Glomerular visceral epithelial cell (primary cell): ENCODE measurements around the gene NT5C2.

ENCODE experiments used
- DNase-seq: peaks from one replicate; pipeline ENCODE4 v3.0.0-alpha.2; 2016; ENCODE audit errors: extremely low spot score

NT5C2 gene

GRCh38 chr10:103062854-103063590 lies 130.1 kb downstream of the NT5C2 start:
- no peak for DNase-seq

- no peak for DNase-seq
These were observed 132.5 kb downstream of the NT5C2 start for GRCh38 chr10:103060575-103060974.

GRCh38 chr10:103058034-103058433 lies 135.0 kb downstream of the NT5C2 start:
- no peak for DNase-seq

- DNase-seq: no peak
These were observed 138.0 kb downstream of the NT5C2 start for GRCh38 chr10:103055105-103055504.

GRCh38 chr10:103054621-103055020 lies 138.5 kb downstream of the NT5C2 start:
- DNase-seq: no peak

GRCh38 chr10:103053659-103054581 lies 139.2 kb downstream of the NT5C2 start:
- peak; percentile 65 for DNase-seq

- DNase-seq: no peak
These were observed 143.8 kb downstream of the NT5C2 start for GRCh38 chr10:103049237-103049636.

- no peak for DNase-seq
These were observed 145.7 kb downstream of the NT5C2 start for GRCh38 chr10:103047381-103047780.

- no peak for DNase-seq
These were observed 147.1 kb downstream of the NT5C2 start for GRCh38 chr10:103045961-103046360.

- DNase-seq: no peak
These were observed 148.1 kb downstream of the NT5C2 start for GRCh38 chr10:103044942-103045489.

- DNase-seq: no peak
These were observed 150.2 kb downstream of the NT5C2 start for GRCh38 chr10:103042908-103043307.

GRCh38 chr10:103042129-103042528 lies 150.9 kb downstream of the NT5C2 start:
- DNase-seq: no peak

- no peak for DNase-seq
These were observed 151.7 kb downstream of the NT5C2 start for GRCh38 chr10:103041391-103041790.

- DNase-seq: peak; percentile 63
These were observed 152.7 kb downstream of the NT5C2 start for GRCh38 chr10:103040418-103040817.

- no peak for DNase-seq
These were observed 154.5 kb downstream of the NT5C2 start for GRCh38 chr10:103038570-103038969.
